GM12801 (cell line): ENCODE results near the gene RGS7.

Source experiments
- TF ChIP-seq, protein P1 (sequence below): IDR thresholded peaks from one replicate; pipeline ENCODE4 v1.5.1; 2011; ENCODE audit warnings: control low read depth; ENCODE audit not compliant: insufficient read length; ENCODE audit errors: extremely low read depth

The RGS7 gene

DNA sequence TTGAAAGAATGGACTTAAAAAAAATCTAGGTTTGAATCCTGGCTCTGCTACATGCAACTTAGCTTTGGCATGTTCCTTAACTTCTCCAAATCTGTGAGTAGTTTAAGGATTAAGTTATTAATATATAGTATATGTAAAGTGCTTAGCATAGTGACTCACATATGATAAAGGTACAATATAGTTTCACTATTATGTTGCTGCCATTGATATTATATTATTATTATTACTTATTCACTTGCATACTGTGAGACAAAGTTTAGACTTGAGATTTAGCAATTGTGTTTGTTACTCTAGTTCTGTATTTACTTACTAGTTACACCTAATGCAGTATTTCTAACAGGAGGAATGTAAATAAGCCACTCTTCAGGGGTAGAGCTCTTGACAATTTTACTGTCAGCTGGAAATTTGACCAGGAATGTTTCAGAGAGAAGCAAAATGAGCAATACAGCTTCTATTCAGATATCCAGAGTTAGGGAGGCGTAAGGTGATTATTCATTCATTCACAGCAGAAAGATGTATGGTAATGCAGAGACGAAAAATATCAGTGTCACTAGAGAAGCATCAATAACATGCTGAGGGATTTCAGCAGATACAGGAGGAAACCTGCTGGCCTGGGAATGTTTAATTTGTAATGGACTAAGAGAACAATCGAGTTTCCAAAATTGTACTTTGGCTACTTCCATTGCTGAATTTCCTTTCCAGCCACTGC is 25.5 kb downstream of the RGS7 start:
- TF ChIP-seq, protein P1, sequence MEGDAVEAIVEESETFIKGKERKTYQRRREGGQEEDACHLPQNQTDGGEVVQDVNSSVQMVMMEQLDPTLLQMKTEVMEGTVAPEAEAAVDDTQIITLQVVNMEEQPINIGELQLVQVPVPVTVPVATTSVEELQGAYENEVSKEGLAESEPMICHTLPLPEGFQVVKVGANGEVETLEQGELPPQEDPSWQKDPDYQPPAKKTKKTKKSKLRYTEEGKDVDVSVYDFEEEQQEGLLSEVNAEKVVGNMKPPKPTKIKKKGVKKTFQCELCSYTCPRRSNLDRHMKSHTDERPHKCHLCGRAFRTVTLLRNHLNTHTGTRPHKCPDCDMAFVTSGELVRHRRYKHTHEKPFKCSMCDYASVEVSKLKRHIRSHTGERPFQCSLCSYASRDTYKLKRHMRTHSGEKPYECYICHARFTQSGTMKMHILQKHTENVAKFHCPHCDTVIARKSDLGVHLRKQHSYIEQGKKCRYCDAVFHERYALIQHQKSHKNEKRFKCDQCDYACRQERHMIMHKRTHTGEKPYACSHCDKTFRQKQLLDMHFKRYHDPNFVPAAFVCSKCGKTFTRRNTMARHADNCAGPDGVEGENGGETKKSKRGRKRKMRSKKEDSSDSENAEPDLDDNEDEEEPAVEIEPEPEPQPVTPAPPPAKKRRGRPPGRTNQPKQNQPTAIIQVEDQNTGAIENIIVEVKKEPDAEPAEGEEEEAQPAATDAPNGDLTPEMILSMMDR, result no peak

GRCh38 chr1:241330619-241331327 is 26.2 kb downstream of the RGS7 start:
- TF ChIP-seq, protein P1, result no peak

DNA sequence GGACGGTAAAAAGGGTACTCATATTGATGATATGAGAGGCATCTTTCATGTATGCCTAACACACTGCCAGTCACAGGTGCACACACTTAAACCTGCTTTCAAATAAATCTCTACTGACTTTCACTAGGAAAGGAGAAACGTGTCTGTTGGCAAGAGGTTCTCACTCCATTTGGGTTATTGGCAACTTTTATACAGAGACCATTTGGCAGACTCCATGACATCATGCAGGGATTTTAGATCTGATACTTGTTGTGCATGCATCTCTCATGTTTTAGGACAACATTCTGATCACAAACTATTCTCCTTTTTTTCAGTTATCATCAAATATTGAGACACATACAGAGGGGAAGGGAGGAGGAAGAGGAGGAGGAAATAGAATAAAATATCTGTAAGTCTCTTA is 31.5 kb downstream of the RGS7 start:
- TF ChIP-seq, protein P1, result no peak

GRCh38 chr1:241323514-241324195 is 33.4 kb downstream of the RGS7 start:
- TF ChIP-seq, protein P1, result no peak

- TF ChIP-seq, protein P1, result no peak
Measured at GRCh38 chr1:241317676-241318075, 39.3 kb downstream of the RGS7 start.

DNA sequence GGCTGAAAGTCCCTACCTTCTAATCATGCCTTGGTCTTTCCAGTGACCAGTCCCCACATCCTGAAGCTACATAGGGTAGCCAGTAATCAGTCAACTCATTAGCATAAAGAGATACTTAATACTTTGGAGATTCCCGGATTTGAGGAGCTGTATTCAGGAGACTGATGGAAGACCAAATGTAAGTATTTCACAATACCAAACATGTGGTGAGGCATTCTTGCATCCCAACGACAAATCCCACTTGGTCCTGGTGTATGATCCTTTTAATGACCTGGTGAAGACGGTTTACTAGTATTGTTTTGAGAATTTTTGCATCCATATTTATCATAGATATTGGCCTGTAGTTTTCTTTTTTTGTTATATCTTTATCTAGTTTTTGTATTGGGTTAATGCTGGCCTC is 40.6 kb downstream of the RGS7 start:
- TF ChIP-seq, protein P1, result no peak

DNA sequence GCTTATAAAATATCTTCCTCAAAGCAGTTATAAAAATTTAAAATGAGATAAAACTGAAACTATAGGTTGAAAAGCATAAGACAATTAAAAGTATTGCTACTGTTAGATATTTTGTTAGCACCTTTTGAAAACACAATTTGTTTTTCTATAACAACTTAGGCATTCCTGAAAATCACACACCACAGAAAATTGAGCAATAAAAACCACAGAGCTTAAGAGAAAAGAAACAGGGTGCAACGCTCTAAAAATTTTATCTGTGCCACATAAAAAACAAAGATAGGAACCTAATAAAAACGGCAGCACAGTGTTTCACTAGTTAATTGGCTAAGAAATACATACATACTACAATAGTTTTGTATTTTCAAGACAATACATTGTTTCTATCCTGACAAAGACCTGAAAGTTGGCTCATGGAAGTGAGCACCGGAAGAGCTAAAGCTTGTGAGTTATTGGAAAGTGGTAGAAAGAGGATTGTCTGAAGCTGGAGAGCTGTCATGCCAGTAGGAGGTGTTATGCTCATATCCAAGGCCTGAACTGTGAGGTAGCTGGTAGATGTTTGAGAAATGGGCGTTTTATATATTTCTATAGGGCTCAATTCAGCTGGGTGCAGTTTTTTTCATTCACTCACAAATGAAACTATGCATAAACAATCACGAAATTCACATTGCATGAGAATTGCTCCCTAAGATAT is 45.8 kb downstream of the RGS7 start:
- TF ChIP-seq, protein P1, result no peak
